K562 (cell line): ENCODE results near the gene RNF25. TPM values are rescaled to one million over a fixed set of nuclear protein-coding genes. Genes with fewer than 3 reads are reported as not detected.

Experiments
- BCL6 ChIP-seq: fragments of 250-450 bp; sonication (Bioruptor Pico); IDR thresholded peaks from 2 replicates; pipeline ENCODE4 v1.4.0; 2020
- CBX2 ChIP-seq: fragments of 200-600 bp; sonication (generic); IDR thresholded peaks from one replicate; pipeline ENCODE4 v1.6.1; 2012; ENCODE audit warnings: mild to moderate bottlenecking, low read length, inconsistent platforms; ENCODE audit not compliant: insufficient read depth, poor library complexity, severe bottlenecking
- ESRRA ChIP-seq: fragments of 450-650 bp; IDR thresholded peaks from 2 replicates; pipeline ENCODE4 v1.6.1; 2014; ENCODE audit warnings: low read depth, mild to moderate bottlenecking, moderate library complexity, borderline replicate concordance
- HDAC1 ChIP-seq, 2 experiments: fragments of 450-650 bp; IDR thresholded peaks; 2 replicates each; pipeline ENCODE4 v1.6.1; 2016 to 2017; ENCODE audit warnings: inconsistent platforms in 1 of 2, mild to moderate bottlenecking in 1 of 2, moderate library complexity in 1 of 2
- HNRNPH1 ChIP-seq: fragments of 200-400 bp; formaldehyde crosslinking; optimal IDR thresholded peaks from 2 replicates; pipeline ENCODE3; 2017; ENCODE audit warnings: low read depth, mild to moderate bottlenecking, low read length, moderate library complexity
- HNRNPUL1 ChIP-seq: fragments of 200-400 bp; formaldehyde crosslinking; IDR thresholded peaks from 2 replicates; pipeline ENCODE4 v1.6.1; 2017; ENCODE audit warnings: low read length
- MCM7 ChIP-seq, 2 experiments: fragments of 450-650 bp; IDR thresholded peaks; 2 replicates each; pipeline ENCODE4 v1.6.1; 2016 to 2018
- MTA2 ChIP-seq: fragments of 450-650 bp; IDR thresholded peaks from 2 replicates; pipeline ENCODE4 v1.6.1; 2016; ENCODE audit warnings: low read depth
- POLR2G ChIP-seq: fragments of 200-400 bp; formaldehyde crosslinking; IDR thresholded peaks from 2 replicates; pipeline ENCODE4 v1.6.1; 2017; ENCODE audit warnings: low read depth, mild to moderate bottlenecking, antibody characterized with exemption, low read length, moderate library complexity
- PYGO2 ChIP-seq: fragments of 450-650 bp; IDR thresholded peaks from 2 replicates; pipeline ENCODE4 v1.6.1; 2016; ENCODE audit warnings: mild to moderate bottlenecking, missing genetic modification characterization, moderate library complexity, missing compliant biosample characterization
- RBM34 ChIP-seq: fragments of 200-400 bp; formaldehyde crosslinking; IDR thresholded peaks from 2 replicates; pipeline ENCODE4 v1.6.1; 2018; ENCODE audit warnings: low read length, borderline replicate concordance; ENCODE audit not compliant: insufficient read depth
- TARDBP ChIP-seq: fragments of 450-650 bp; IDR thresholded peaks from 2 replicates; pipeline ENCODE4 v1.6.1; 2016
- TEAD4 ChIP-seq, 2 experiments: sonication (generic) in 1 of 2; formaldehyde crosslinking in 1 of 2; IDR thresholded peaks; 2 replicates each; pipeline versions ENCODE4 v1.6.1 to v1.8.0; 2012 to 2022; ENCODE audit warnings: borderline replicate concordance in 1 of 2, inconsistent platforms in 1 of 2, low read length in 1 of 2, mild to moderate bottlenecking in 1 of 2, missing genetic modification reagents in 1 of 2
- THRA ChIP-seq: fragments of 450-650 bp; IDR thresholded peaks from 2 replicates; pipeline ENCODE4 v1.6.1; 2017; ENCODE audit warnings: mild to moderate bottlenecking, moderate library complexity
- TSC22D4 ChIP-seq: fragments of 450-650 bp; IDR thresholded peaks from 2 replicates; pipeline ENCODE4 v1.6.1; 2016; ENCODE audit warnings: missing genetic modification characterization, missing biosample characterization, control low read depth
- ZBTB7A ChIP-seq: IDR thresholded peaks from 2 replicates; pipeline ENCODE4 v1.6.1; 2011; ENCODE audit warnings: low read depth, mild to moderate bottlenecking, low read length, moderate library complexity, borderline replicate concordance; ENCODE audit not compliant: control insufficient read depth
- ZC3H8 ChIP-seq: fragments of 450-650 bp; IDR thresholded peaks from 2 replicates; pipeline ENCODE4 v1.6.1; 2017
- ZNF239 ChIP-seq: fragments of 250-450 bp; sonication (Bioruptor Pico); IDR thresholded peaks from 2 replicates; pipeline ENCODE4 v1.4.0; 2020; ENCODE audit warnings: mild to moderate bottlenecking
- ZNF324 ChIP-seq: fragments of 250-450 bp; sonication (Bioruptor Pico); IDR thresholded peaks from 2 replicates; pipeline ENCODE4 v1.4.0; 2020; ENCODE audit warnings: mild to moderate bottlenecking
- ZNF347 ChIP-seq: fragments of 450-650 bp; formaldehyde crosslinking; IDR thresholded peaks from 2 replicates; pipeline ENCODE4 v1.4.0; 2020; ENCODE audit warnings: low read depth, mild to moderate bottlenecking, moderate library complexity
- ZNF766 ChIP-seq: fragments of 200-800 bp; sonication (Bioruptor generic); conservative IDR thresholded peaks from 2 replicates; pipeline ENCODE4 v1.6.1; 2016; ENCODE audit warnings: missing genetic modification characterization, missing compliant biosample characterization
- polyA plus RNA-seq, 8 experiments: library from polyadenylated mRNA; depleted of rRNA in 4 of 8; stranded (reverse) in 5 of 8; unstranded in 3 of 8; fragments of >200 nt; fragmentation: Nextera tagmentation in 2 of 8; fragmentation: Illumina TruSeq in 1 of 8; extraction: Ambion mirVana in 2 of 8; extraction: Trizol in 1 of 8; gene quantifications; 2 replicates each; pipeline versions ENCODE4 v1.2.1 to v1.2.3, GENCODE V29; 2011 to 2014; ENCODE audit warnings: inconsistent platforms in 1 of 8, missing spikeins in 1 of 8
- total RNA-seq, 7 experiments: library from RNA; depleted of rRNA in 6 of 7; stranded (reverse); fragments of >200 nt in 6 of 7; fragmentation: Illumina TruSeq in 2 of 7; extraction: Trizol in 2 of 7; gene quantifications; 2 replicates each; pipeline versions ENCODE4 v1.2.1 to v1.2.3, GENCODE V29; 2011 to 2021; ENCODE audit warnings: low replicate concordance in 1 of 7
- TF ChIP-seq, protein P1 (sequence below): fragments of 450-650 bp; formaldehyde crosslinking; IDR thresholded peaks from 2 replicates; pipeline ENCODE4 v1.4.0; 2020; ENCODE audit warnings: mild to moderate bottlenecking, moderate library complexity
- TF ChIP-seq, protein P2 (sequence below): fragments of 200-800 bp; sonication (Bioruptor generic); IDR thresholded peaks from 2 replicates; pipeline ENCODE4 v1.6.1; 2017; ENCODE audit warnings: missing genetic modification characterization, missing compliant biosample characterization
- TF ChIP-seq, protein P3 (sequence below): sonication (generic); formaldehyde crosslinking; IDR thresholded peaks from 2 replicates; pipeline ENCODE4 v1.8.1; 2022; ENCODE audit warnings: missing genetic modification reagents

Gene RNF25
- total and polyA plus RNA-seq, 9 of the 15 experiments (the other 6 are each of a cell fraction or from before 2014, with no cell fraction given), result 2.3 to 49.8 (median 20.5) TPM

DNA sequence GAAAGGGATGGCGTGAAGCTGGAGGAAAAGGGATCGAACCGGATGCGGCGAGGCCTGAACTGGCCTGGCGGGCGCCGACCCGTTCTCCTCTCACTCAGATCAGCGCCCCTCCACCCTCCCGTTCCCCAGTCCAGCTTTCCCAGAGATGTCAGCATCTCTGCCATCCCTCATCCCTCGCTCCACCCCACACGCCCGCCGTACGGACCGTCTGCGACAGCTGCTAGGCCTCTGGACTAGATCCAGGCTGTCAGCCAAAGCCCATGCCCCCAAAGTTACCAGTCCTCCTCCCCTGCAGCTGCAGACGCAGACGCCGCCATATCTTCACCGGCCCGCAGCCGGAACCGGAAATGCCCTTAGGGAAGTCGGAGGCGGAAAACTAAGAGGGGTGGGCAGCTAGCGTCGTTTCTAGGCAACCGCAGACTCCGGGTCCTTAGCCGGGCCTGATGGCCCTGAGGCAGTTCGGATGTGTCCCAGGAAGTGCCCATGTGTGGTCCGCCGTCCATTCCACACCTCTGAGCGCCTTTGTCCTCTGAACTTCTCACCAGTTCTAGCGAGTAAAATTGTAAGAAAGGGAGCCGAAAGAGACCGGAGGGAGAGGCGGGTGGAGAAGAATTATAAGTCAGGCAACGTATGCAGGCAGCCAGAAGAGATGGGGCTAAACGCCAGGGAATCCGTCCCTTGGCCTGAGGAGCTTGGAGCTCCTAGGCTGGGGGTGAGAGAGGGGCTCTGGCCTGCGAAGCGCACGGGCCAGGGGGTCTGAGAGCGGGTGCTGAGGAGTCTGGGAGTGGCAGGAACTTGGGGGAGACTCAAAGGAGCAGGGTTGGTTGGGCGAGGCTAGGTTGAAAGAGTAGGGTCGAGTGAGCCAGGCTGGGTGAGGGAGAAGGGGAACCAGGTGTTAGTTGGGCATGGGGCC lies at the start of gene RNF25, which contains the start of gene STK36 (continued):
- TF ChIP-seq, protein P1, sequence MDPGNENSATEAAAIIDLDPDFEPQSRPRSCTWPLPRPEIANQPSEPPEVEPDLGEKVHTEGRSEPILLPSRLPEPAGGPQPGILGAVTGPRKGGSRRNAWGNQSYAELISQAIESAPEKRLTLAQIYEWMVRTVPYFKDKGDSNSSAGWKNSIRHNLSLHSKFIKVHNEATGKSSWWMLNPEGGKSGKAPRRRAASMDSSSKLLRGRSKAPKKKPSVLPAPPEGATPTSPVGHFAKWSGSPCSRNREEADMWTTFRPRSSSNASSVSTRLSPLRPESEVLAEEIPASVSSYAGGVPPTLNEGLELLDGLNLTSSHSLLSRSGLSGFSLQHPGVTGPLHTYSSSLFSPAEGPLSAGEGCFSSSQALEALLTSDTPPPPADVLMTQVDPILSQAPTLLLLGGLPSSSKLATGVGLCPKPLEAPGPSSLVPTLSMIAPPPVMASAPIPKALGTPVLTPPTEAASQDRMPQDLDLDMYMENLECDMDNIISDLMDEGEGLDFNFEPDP (CRISPR knock-in tag), result no peak
- TF ChIP-seq RBM34 (no peak), ZBTB7A (peak; percentile 10; the same call in 1 of the 2 replicates), ZNF239 (CRISPR knock-in tag) (no peak), THRA (no peak), POLR2G (peak; percentile 86), ZC3H8 (no peak), MCM7 (IDR thresholded peaks at IDR 0.05) (no peak), TARDBP (no peak), BCL6 (CRISPR knock-in tag) (no peak), ZNF324 (CRISPR knock-in tag) (no peak), MTA2 (no peak), PYGO2 (tag) (no peak), HNRNPUL1 (no peak), HNRNPH1 (no peak), CBX2 (no peak), TSC22D4 (no peak), TEAD4 (IDR thresholded peaks at IDR 0.05; ENCODE audit: low read length) (no peak), TEAD4 (CRISPR knock-in tag; IDR thresholded peaks at IDR 0.05; ENCODE audit: borderline replicate concordance) (no peak), HDAC1 (IDR thresholded peaks at IDR 0.05) (peak in 1 of 2 experiments; percentile 95; a peak in 2 of 4 replicates), ESRRA (no peak), ZNF347 (CRISPR knock-in tag) (no peak), ZNF766 (CRISPR knock-in tag) (no peak)
- TF ChIP-seq, protein P2, sequence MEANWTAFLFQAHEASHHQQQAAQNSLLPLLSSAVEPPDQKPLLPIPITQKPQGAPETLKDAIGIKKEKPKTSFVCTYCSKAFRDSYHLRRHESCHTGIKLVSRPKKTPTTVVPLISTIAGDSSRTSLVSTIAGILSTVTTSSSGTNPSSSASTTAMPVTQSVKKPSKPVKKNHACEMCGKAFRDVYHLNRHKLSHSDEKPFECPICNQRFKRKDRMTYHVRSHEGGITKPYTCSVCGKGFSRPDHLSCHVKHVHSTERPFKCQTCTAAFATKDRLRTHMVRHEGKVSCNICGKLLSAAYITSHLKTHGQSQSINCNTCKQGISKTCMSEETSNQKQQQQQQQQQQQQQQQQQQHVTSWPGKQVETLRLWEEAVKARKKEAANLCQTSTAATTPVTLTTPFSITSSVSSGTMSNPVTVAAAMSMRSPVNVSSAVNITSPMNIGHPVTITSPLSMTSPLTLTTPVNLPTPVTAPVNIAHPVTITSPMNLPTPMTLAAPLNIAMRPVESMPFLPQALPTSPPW (CRISPR knock-in tag), result peak; percentile 59; the same call in 1 of the 2 replicates
- TF ChIP-seq, protein P3, sequence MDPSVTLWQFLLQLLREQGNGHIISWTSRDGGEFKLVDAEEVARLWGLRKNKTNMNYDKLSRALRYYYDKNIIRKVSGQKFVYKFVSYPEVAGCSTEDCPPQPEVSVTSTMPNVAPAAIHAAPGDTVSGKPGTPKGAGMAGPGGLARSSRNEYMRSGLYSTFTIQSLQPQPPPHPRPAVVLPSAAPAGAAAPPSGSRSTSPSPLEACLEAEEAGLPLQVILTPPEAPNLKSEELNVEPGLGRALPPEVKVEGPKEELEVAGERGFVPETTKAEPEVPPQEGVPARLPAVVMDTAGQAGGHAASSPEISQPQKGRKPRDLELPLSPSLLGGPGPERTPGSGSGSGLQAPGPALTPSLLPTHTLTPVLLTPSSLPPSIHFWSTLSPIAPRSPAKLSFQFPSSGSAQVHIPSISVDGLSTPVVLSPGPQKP (CRISPR knock-in tag), result no peak
